LNCaP clone FGC (cell line): ENCODE results near the gene FUT3.

ENCODE experiments used
- DNase-seq: peaks from one replicate; pipeline ENCODE4 v3.0.0-alpha.2; 2011; ENCODE audit warnings: low read depth
- H3K4me3 ChIP-seq: 2 replicates; pipeline ENCODE4 v1.5.1; 2011; ENCODE audit warnings: mild to moderate bottlenecking, low read depth, low read length, control low read depth
- TF ChIP-seq, protein P1 (sequence below): IDR thresholded peaks from 2 replicates; pipeline ENCODE4 v1.5.1; 2012; ENCODE audit warnings: mild to moderate bottlenecking; ENCODE audit not compliant: control insufficient read depth, insufficient read depth; ENCODE audit errors: extremely low read depth

Gene FUT3

DNA sequence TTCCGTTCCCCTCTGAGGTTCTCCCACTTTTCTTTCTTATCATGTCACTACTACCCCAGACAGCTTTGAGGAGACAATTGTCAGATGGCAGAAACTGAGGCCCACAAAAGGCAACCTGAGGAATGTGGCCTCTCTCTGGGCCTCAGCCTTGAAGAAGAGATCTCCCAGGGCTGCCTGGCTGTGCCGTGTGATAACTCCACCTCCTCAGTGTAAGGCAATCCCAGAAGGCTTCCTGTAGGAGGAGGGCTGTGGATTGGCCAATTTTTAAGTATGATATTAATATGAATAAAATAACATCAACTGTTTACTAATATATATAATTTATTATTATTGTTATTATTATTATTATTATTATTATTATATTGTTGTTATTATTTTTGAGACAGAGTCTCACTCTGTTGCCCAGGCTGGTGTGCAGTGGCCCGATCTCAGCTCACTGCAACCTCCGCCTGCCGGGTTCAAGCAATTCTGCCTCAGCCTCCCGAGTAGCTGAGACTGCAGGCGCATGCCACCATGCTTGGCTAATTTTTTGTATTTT, 55.8 kb downstream of the FUT3 start:
- TF ChIP-seq, protein P1, sequence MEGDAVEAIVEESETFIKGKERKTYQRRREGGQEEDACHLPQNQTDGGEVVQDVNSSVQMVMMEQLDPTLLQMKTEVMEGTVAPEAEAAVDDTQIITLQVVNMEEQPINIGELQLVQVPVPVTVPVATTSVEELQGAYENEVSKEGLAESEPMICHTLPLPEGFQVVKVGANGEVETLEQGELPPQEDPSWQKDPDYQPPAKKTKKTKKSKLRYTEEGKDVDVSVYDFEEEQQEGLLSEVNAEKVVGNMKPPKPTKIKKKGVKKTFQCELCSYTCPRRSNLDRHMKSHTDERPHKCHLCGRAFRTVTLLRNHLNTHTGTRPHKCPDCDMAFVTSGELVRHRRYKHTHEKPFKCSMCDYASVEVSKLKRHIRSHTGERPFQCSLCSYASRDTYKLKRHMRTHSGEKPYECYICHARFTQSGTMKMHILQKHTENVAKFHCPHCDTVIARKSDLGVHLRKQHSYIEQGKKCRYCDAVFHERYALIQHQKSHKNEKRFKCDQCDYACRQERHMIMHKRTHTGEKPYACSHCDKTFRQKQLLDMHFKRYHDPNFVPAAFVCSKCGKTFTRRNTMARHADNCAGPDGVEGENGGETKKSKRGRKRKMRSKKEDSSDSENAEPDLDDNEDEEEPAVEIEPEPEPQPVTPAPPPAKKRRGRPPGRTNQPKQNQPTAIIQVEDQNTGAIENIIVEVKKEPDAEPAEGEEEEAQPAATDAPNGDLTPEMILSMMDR, result no peak
- DNase-seq, result no peak
- no peak overlapping the region for H3K4me3 ChIP-seq

DNA sequence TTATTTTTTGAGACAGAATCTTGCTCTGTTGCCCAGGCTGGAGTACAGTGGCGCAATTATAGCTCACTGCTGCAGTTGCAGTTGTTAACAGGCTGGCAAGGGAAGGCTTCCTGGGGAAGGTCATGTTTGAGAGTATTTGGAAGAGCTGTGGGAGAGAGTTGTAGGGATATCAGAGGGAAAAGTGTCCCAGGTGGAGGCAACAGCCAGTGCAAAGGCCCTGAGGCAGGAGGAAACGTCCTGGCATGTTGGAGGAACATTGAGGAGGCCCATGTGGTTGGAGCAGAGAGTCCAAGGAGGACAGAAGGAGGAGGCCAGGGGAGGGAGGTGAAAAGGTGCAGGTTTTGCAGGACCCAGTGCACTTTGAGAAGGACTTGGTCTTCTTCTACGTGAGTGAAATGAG, 58.1 kb downstream of the FUT3 start:
- no peak for DNase-seq
- no peak overlapping the region for H3K4me3 ChIP-seq
- TF ChIP-seq, protein P1, result no peak
